Suprapubic skin (tissue), 4 donors: ENCODE results near the gene TGM3. TPM values are rescaled to one million over a fixed set of nuclear protein-coding genes. Genes with fewer than 3 reads are reported as not detected.
A peak's percentile ranks its signal among the peaks of the same experiment; 100 is the strongest.

Experiments used
- DNase-seq, 2 donors: peaks; one replicate each; pipeline ENCODE4 v3.0.0-alpha.2; 2019; ENCODE audit warnings: low spot score in 2 of 2
- H3K27ac ChIP-seq: fragments of 200-600 bp; sonication (generic); one replicate; pipeline ENCODE4 v1.5.1; 2019
- H3K27me3 ChIP-seq: fragments of 200-600 bp; sonication (generic); one replicate; pipeline ENCODE4 v1.5.1; 2019
- H3K36me3 ChIP-seq: fragments of 200-600 bp; sonication (generic); one replicate; pipeline ENCODE4 v1.5.1; 2019
- H3K4me1 ChIP-seq: fragments of 200-600 bp; sonication (generic); one replicate; pipeline ENCODE4 v1.5.1; 2019
- H3K4me3 ChIP-seq: fragments of 200-600 bp; sonication (generic); one replicate; pipeline ENCODE4 v1.5.1; 2019; ENCODE audit warnings: mild to moderate bottlenecking
- H3K9me3 ChIP-seq: fragments of 200-600 bp; sonication (generic); one replicate; pipeline ENCODE4 v1.5.1; 2019
- EP300 ChIP-seq: sonication (generic); formaldehyde crosslinking; IDR thresholded peaks from one replicate; pipeline ENCODE4 v1.6.1; 2017; ENCODE audit warnings: antibody characterized with exemption
- POLR2A ChIP-seq, 2 donors: fragments of 450-650 bp; IDR thresholded peaks; one replicate each; pipeline ENCODE4 v1.6.1; 2017; ENCODE audit warnings: antibody characterized with exemption in 2 of 2, mild to moderate bottlenecking in 2 of 2, moderate library complexity in 2 of 2
- POLR2AphosphoS5 ChIP-seq, 3 donors: sonication (generic); formaldehyde crosslinking; IDR thresholded peaks; one replicate each; pipeline ENCODE4 v1.6.1; 2017; ENCODE audit warnings: antibody characterized with exemption in 3 of 3
- WGBS: methylation state at CpG from one replicate; pipeline ENCODE4 v1.1.5; 2018; 5-methylcytosine and 5-hydroxymethylcytosine counted together
- total RNA-seq, 4 donors: library from RNA; depleted of rRNA; stranded (reverse); fragments of >200 nt; gene quantifications; one replicate each; pipeline ENCODE4 v1.1.0, GENCODE V29; 2016
- TF ChIP-seq, protein P1 (sequence below), 2 donors: fragments of 200-600 bp in 1 of 2; fragments of 450-650 bp in 1 of 2; sonication (generic) in 1 of 2; IDR thresholded peaks; one replicate each; pipeline ENCODE4 v1.5.1; 2016 to 2019; ENCODE audit warnings: antibody characterized with exemption in 2 of 2, mild to moderate bottlenecking in 1 of 2, moderate library complexity in 1 of 2

The TGM3 gene
- total RNA-seq, 4 donors from 2014 or later, result 24.9 to 56.5 (median 44.8) TPM

DNA sequence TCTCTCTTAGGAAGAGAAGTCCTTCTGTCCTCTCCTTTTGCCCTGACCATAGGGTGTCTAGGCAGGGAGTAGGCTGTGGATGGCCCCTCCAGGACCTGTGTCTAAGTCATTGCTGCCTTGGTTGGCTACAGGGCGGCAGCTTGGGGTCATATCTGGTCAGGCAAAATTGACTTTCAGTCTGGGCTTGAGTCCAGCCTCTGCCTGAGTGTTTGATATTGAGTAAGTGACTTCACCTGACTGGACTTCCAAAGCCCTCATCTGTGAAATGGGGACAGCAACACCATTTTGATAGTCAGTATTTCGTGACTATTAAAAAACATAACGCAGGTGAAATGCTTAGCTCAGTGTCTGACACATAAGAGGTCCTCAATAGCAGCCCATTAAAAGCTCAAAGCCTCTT, 4.6 kb downstream of the TGM3 start:
- Histone ChIP-seq H3K4me3 (no peak overlapping the region), H3K4me1 (peaks cover 6% of the 10 kb centered on the region), H3K9me3 (no peaks in the 10 kb centered on the region), H3K36me3 (no peaks in the 10 kb centered on the region), H3K27ac (no peak overlapping the region), H3K27me3 (no peaks in the 10 kb centered on the region)
- peak in 1 of 2 donors; percentile 21 for DNase-seq
- TF ChIP-seq EP300, result no peak
- 94% methylated on average over 3 of the region's 3 CpGs for WGBS

DNA sequence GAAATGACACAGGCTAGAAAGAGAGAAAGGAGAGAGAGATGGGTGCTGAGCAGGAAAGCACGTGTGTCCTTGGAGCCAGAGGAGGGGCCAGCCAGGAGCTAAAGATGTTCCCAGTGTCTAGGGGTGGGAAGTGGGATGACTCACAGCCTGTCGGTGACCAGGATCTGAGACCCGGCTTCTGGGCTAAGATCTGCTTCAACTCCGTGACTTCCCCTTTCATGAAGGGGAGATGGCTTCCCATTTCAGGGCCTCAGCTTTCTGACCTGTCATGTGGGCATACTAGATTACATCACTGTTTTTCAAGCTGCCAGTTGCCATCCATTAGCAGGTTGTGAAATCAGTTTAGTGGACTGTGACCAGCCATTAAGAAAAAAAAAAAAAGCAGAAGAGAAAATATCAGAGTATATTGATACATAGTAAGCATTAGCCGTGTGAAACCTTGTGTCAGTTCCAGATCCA, 5.4 kb downstream of the TGM3 start:
- 54% methylated on average over 5 of the region's 5 CpGs for WGBS
- H3K9me3 ChIP-seq, result no peaks in the 10 kb centered on the region
- H3K4me1 ChIP-seq, result no peaks in the 10 kb centered on the region
- no peak overlapping the region for H3K4me3 ChIP-seq
- H3K36me3 ChIP-seq, result no peaks in the 10 kb centered on the region
- no peak overlapping the region for H3K27ac ChIP-seq
- no peaks in the 10 kb centered on the region for H3K27me3 ChIP-seq
- peak in 1 of 2 donors; percentile 80 for DNase-seq
- TF ChIP-seq, protein P1, sequence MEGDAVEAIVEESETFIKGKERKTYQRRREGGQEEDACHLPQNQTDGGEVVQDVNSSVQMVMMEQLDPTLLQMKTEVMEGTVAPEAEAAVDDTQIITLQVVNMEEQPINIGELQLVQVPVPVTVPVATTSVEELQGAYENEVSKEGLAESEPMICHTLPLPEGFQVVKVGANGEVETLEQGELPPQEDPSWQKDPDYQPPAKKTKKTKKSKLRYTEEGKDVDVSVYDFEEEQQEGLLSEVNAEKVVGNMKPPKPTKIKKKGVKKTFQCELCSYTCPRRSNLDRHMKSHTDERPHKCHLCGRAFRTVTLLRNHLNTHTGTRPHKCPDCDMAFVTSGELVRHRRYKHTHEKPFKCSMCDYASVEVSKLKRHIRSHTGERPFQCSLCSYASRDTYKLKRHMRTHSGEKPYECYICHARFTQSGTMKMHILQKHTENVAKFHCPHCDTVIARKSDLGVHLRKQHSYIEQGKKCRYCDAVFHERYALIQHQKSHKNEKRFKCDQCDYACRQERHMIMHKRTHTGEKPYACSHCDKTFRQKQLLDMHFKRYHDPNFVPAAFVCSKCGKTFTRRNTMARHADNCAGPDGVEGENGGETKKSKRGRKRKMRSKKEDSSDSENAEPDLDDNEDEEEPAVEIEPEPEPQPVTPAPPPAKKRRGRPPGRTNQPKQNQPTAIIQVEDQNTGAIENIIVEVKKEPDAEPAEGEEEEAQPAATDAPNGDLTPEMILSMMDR (IDR thresholded peaks at IDR 0.05), result no peak
- no peak for TF ChIP-seq EP300
- no peak for TF ChIP-seq POLR2A (IDR thresholded peaks at IDR 0.05)
- TF ChIP-seq POLR2AphosphoS5 (IDR thresholded peaks at IDR 0.05), result no peak

DNA sequence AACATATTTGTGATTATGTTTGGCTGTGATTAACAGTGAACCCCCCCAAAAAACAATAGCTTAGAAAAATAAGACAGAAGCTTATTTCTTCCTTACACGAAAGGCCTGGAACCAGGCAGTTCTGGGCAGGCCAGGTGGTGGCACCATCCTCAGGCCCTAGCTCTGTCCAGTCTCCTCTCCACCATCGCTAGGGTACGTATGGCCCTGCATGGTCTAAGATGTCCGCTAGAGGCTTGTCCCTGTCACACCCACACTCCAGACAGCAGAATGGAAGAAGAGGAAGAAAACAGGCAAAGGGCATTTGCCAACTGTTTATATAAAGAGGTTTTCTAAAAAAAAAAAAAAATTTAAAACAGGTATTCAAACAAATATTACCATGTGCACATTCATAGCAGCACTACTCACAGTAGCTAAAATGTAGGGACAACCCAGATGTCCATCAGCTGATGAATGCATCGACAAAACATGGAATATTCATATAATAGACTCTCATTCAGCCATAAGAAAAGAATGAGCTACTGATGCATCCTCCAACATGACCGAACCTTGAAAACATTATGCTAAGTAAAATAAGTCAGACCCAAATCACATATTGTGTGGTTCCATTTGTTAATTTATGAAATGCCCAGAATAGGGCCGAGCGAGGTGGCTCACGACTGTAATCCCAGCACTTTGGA, 6.7 kb downstream of the TGM3 start:
- Histone ChIP-seq H3K4me1 (no peaks in the 10 kb centered on the region), H3K9me3 (no peaks in the 10 kb centered on the region), H3K36me3 (no peaks in the 10 kb centered on the region), H3K4me3 (no peak overlapping the region), H3K27me3 (no peaks in the 10 kb centered on the region), H3K27ac (no peak overlapping the region)
- WGBS, result 68% methylated on average over 9 of the region's 9 CpGs
- DNase-seq, result no peak
- TF ChIP-seq, protein P1 (IDR thresholded peaks at IDR 0.05), result no peak
- TF ChIP-seq EP300 (no peak), POLR2A (IDR thresholded peaks at IDR 0.05) (no peak), POLR2AphosphoS5 (IDR thresholded peaks at IDR 0.05) (no peak)

DNA sequence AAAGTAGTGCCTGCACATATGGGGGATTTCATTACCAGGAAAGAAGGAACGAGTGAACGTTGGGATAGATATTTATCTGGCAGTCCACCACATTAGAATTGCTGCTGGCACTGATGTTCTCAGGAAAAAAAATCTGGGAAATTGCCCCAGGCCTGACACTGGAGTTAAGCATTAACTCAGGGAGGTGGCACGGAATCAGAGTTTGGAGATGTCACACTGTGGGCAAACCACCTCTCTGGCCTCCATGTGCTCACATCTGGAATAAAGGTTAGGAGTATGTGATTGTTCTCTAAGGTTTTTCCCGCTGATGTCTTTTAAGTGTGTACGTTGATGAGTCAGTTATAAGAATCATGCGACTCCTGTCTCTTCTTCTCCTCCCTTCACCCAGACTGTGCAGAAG, 7.9 kb downstream of the TGM3 start:
- Histone ChIP-seq H3K27ac (no peak overlapping the region), H3K4me3 (no peak overlapping the region), H3K27me3 (no peaks in the 10 kb centered on the region), H3K4me1 (no peaks in the 10 kb centered on the region), H3K36me3 (no peaks in the 10 kb centered on the region), H3K9me3 (no peaks in the 10 kb centered on the region)
- DNase-seq, result no peak
- 69% methylated on average over 6 of the region's 6 CpGs for WGBS
- no peak for TF ChIP-seq EP300
- TF ChIP-seq, protein P1 (IDR thresholded peaks at IDR 0.05), result no peak
- no peak for TF ChIP-seq POLR2A (IDR thresholded peaks at IDR 0.05)
- TF ChIP-seq POLR2AphosphoS5 (IDR thresholded peaks at IDR 0.05), result no peak

DNA sequence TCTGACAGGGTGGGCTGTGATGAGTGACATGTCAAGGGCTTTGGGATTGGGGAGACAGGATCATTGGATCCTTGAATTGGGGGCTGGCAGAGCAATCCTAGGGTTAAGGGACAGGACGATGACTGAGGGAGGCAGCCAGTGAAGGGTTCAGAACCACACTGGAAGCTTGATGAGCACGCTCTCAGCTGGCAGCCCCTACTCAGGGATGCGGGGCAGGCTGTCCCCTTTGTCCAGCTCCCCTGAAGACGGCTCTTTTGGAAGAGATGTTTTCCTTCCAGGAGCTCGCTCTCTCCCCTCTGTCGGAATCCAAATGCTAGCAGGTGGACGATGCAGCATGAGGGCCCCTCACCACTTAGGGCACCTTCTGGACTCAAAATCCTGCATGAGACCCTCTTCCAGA, 8.4 kb downstream of the TGM3 start:
- Histone ChIP-seq H3K27ac (no peak overlapping the region), H3K4me1 (no peaks in the 10 kb centered on the region), H3K4me3 (no peak overlapping the region), H3K36me3 (no peaks in the 10 kb centered on the region), H3K27me3 (no peaks in the 10 kb centered on the region), H3K9me3 (no peaks in the 10 kb centered on the region)
- peak in 1 of 2 donors; percentile 25 for DNase-seq
- TF ChIP-seq EP300, result no peak
- TF ChIP-seq POLR2AphosphoS5 (IDR thresholded peaks at IDR 0.05), result no peak
- TF ChIP-seq, protein P1 (IDR thresholded peaks at IDR 0.05), result no peak
- no peak for TF ChIP-seq POLR2A (IDR thresholded peaks at IDR 0.05)
- 72% methylated on average over 7 of the region's 7 CpGs for WGBS

DNA sequence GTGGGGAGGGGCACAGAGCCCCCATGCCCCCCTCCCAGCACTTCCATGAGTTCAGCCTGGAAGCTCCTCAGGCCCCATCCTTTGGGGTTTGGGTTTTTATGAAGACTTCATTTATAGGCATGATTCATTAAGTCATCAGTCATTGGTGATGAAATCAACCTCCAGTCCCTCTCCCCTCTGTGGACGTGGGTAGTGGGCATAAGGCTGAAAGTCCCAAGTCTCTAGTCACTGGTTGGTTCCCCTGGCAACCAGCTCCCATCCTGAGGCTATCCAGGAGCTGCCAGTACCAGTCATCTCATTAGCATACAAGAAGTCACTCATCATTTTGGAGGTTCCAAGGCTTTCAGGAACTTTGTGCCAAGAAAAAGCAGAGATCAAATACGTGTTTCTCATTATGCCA, 9.2 kb downstream of the TGM3 start:
- 13% methylated on average over 2 of the region's 2 CpGs for whole genome bisulfite sequencing
- Histone ChIP-seq H3K4me1 (no peaks in the 10 kb centered on the region), H3K27me3 (no peaks in the 10 kb centered on the region), H3K4me3 (no peak overlapping the region), H3K36me3 (no peaks in the 10 kb centered on the region), H3K27ac (no peak overlapping the region), H3K9me3 (no peaks in the 10 kb centered on the region)
- DNase-seq, result no peak
- TF ChIP-seq POLR2AphosphoS5 (IDR thresholded peaks at IDR 0.05), result no peak
- TF ChIP-seq, protein P1 (IDR thresholded peaks at IDR 0.05), result no peak
- no peak for TF ChIP-seq POLR2A (IDR thresholded peaks at IDR 0.05)
- TF ChIP-seq EP300, result no peak
